HG03097 (cell line): ENCODE data around the gene CADM2.
"Not testable (repeated sequence)": the region's sequence is repeated elsewhere in the genome, so short reads cannot be mapped to it uniquely, and the experiment has no call there.

ENCODE experiments used
- ATAC-seq: cut with Tn5 transposase; IDR thresholded peaks from one replicate; pipeline ENCODE4 v1.9.1; 2021; ENCODE audit not compliant: unreplicated experiment, low FRiP score

Gene CADM2

DNA sequence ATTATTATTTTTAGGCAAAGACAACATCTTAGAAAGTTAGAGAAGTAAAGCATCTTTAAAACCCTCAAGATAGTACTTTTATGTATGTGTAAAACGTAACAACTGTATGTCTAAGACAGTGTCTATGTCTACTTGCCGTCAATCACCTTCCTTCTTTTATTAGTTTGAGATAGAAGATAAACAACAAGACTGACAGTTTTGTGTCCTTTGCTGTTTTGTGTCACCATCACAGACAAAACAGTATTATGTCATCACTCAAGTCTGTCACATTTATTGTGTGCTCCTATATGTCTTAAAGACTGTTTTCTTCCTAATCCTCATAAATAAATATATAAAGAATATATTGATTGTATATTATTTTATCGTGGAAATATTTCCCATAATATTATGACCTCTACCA lies 908.3 kb downstream of the CADM2 start:
- ATAC-seq, result no peak

DNA sequence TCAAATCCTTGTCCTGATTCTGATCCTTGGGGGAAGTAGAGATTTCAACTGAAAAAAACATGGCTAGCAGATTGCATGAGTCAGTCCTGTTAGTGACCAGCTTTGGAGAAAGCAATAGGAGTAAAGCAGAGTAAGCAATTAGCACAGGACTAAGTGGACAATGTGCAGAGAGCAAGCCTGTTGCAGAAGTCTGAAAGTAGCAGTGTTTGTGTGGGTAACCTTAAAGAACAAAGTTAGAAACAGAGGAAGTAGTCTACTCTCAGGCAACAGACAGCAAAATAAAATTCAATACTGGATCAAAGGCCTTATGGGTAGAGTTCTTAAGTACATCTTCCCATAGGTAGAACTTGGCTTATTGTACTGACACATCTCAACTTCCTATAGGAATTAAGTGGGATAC lies 916.8 kb downstream of the CADM2 start:
- ATAC-seq, result no peak

DNA sequence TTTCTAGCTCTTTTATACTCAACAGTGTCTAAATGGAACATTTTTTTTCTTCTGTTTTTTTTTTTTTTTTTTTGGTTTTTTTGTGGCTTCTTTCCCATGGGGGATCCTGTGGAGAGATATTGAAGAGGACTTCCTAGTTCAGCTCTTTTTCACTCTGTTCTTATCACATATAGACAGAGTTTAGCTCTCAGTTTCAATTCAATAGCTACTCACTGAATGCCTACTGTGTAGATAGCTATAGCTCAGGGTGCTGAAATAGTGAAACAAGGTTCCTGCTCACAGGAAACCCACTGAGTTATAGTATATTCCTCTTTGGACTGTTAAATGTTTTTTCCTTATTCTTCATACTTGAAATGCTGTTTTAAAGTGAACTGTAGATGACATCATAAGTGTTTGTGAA lies 918.8 kb downstream of the CADM2 start:
- ATAC-seq, result no peak

DNA sequence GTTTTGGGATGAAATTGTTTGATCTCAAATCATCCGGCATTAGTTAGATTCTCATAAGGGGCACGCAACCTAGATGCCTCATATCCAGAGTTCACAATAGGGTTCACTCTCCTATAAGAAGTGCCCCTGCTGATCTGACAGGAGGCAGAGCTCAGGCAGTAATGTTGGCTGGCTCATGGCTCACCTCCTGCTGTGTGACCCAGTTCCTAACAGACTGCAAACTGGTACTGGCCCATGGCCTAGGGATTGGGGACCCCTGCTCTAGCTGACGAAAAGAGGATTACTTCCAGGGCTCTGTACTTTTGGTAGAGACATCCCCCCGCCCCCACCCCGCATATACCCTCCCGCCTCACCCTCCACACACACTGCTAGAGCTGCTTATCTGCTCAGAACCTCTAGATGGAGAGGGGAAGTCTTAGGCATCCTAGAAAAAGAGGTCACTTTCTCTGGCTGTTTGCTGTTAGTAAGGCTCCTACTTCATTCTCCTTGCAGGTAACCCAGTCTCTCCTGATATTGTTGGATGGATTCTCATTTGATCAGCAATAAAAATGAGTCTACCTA lies 923.1 kb downstream of the CADM2 start:
- ATAC-seq, result no peak

DNA sequence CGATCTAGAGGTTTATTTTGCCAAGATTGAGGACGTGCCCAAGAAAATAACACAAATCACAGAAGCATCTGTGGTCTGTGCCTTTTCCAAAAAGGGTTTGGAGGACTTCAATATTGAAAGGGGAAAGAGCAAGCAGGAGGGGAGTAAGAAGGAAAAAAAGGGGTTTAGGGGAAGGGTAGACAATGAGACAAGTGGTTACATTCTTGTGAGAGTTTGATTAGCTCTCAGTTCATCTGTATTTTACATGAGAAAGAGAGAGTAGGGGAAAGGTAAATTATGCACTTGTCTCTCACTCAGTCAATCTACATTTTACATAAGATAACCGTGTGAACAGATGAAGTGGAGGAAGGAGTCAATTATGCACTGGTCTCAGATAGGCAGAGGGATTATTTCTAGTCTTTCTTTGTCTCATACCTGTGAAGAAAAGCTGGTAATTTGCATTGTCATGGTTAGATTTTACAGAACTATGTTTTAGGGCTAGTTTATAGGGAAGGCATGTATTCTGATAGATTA lies 931.3 kb downstream of the CADM2 start:
- no peak for ATAC-seq

DNA sequence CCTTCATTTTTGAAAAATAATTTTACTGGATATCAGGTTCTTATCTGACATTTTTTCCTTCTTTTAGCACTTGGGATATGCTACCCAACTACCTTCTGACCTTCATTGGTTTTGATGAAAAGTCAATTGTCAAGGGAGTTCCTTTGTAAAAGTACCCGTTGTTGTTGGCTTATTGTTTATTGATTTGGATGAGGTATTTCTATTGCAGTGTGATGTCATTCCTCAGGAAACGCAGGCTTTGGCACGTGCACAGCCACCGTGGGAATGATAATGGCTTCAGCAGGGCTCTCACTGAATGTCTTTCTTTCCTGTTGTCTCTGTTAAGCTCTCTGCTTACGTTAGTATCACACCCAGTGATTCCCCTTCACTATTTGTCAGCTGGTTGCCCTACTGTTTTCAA lies 944.6 kb downstream of the CADM2 start:
- ATAC-seq, result no peak

DNA sequence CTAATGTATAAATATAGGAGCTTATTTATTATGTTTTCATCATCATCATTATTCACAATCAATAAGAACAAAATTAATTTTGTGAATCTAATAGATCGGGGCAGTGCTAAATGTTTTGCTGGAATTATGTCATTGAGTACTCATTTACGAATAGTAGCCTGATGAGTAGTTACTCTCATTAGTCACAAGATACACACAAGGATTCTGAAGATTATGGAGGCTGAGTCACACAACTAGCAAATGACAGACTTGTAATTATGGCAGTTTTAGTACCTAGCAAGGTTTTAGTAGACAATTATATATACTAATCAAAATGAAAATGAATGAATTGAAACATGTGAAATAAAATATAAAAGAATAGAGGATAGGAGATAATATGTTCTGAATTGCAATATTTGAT lies 954.2 kb downstream of the CADM2 start:
- no peak for ATAC-seq

DNA sequence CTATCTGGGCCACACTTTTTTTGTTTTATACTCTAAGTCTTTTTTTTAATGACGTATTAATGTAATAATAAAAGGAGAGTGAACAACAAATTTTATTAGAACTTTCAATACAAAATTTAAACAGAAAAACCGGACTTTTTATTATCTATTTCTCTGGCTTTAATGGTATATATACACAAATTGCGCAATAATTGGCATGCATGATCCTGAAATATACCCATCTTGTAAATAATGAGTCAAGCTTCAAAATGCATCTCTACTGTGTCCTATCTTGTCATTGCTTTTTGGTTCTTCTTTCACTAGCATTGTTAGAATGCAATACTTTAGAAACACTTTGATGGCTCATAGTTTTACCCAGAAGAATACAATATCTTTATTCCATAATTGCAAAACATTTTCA lies 963.6 kb downstream of the CADM2 start:
- ATAC-seq, result no peak

DNA sequence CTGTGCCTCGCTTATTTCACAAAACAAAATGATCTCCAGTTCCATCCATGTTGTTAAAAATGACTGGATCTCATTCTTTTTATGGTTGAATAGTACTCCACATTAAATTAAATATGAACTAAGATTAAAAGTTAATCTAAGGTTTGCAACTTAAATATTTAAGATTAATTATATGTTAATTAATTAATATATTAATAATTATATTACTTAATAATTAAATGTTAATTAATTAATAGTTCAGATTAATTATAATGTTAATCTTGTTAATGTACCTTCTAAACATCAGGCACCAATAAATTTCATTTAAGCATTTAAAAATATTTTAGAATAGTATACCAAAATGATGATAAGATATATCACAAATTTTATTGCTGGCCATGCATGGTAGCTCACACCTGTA lies 971.9 kb downstream of the CADM2 start:
- no peak for ATAC-seq

DNA sequence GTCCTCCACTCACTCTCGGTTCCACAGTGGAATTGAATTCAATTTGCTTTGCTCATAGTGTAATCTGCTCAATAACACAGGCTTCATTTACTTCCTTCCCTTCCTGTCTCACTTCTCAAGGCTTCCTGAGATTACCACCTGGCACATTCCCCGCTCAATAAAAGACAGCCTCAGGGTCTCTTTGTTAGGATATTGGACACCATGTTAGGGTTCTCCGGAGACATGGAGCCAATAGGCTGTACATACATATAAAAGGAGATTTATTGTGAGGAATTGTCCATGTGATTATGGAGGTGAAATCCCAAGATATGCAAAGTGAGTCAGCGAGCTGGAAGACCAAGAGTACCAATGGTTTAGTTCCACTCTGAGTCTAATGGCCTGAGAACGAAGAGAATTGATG lies 974.5 kb downstream of the CADM2 start:
- no peak for ATAC-seq

DNA sequence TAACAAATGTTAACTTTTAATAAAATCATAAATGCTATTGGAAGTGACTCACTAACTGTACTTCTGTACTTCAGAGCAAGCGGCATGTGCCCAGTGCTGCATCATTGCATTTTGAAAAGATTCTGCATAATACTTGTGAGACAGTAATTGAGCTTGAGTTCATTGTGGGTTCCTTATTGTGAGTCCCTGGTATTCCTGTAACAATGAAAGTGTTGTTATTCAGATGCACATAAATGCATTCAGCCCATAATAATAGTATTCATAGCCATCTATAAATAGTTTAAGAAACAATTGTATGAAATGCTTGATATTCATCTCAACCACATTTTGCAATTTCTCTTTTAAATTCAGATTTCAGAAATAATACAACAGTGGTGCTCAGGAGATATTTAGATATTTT lies 976.4 kb downstream of the CADM2 start:
- ATAC-seq, result no peak

DNA sequence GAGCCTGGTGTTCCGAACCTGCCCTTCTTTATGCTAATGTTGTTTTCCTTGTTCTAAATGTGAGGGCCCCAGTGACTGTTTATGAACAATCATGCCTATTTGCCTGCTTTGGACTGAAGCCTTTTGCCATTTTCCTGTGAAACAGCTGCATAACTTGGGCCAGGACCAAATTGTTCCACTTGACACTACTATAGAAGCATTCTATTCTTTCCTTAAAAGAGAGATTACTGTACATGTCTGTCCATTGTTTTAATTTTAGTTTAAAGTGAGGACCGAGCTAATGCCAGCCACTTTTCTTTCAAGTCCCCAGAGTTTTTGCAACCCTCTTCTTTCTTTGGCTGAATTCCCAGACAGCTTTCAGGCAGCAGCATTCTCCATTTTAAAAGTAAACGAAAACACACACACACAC lies 980.3 kb downstream of the CADM2 start:
- ATAC-seq, result no peak

DNA sequence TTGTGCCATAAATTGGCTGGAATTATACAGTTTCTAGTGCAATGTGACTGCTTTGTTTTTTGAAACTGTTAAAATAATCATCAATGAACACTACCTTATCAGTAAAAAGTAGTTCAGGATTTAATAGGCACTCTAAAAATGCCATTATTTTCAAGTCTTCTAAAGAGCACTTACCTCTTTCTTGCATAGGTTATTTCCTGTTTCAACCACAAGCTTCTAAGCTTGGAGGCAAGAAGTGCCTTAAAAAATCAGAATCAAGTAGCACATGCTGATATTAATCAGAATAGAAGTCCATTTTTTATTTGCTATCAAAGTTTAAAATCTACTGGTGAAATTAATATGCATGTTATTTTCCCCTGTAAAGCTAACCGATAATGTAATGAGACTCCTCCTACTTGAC lies 991.6 kb downstream of the CADM2 start:
- ATAC-seq, result no peak

DNA sequence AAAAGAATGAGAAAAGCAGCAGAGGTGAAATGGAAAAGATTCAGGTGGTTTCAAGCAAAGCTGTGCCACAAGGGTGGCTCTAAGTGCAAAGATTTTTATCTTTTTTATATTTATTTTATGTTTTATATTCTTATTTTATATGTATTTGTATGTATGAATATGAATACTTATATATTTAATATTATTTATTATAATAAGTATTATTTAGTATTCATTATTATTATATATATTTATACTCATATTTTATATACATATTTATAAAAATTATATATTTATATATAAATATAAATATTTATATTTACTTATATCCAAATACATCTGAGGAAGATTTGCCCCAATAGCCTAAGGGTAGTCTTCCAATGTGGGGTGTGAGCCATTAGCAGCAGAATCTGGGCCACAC lies 1002.0 kb downstream of the CADM2 start:
- ATAC-seq, result no peak

DNA sequence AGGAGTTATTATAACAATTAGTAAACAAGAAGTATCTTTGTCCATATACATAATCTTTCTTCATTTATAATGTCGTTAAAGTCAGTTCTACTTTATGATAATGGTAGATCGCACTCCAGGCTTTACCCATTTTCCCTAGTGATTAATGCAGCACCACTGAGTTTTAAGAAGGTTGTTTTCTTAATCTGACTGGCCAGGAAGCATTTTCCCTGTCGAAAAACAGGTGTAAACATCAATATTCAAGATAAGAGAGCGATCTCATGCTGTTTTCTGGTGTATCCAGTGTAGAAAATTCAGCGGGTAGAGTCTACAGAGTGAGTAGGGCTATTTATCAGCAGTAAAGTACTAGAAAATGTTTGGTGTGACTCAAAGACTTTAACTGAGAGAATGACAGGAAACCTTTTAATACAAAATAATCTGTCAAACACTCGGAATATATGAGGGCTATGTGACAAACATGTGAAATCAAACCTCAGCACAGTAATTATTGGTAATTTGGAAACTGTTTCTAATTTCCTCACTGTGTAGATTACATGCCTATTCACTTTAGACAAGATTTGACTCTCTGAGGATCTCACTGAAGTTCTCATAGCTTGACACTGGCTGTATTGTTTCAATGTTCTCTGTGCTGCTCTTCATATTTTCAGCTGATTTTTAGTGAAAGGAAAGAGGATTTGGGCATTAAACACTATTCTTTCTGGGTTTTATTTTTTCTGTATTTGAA lies 1019.0 kb downstream of the CADM2 start:
- no peak for ATAC-seq

DNA sequence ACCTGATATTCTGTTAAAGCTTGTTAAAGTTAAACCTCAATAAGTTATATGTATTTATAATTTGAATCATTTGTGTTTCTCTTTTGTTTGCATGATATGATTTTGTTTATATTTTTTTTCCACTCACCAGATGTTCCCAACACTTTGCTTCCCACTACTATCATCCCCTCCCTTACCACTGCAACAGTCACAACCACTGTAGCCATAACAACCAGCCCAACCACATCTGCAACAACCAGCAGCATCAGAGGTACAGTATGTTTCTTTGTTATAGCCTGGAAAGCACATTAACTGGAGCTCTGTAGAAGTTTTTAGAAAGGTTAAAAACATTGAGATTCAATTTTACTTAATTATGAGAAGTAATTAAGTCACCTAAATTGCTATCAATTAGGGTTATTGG lies 1020.2 kb downstream of the CADM2 start:
- no peak for ATAC-seq

DNA sequence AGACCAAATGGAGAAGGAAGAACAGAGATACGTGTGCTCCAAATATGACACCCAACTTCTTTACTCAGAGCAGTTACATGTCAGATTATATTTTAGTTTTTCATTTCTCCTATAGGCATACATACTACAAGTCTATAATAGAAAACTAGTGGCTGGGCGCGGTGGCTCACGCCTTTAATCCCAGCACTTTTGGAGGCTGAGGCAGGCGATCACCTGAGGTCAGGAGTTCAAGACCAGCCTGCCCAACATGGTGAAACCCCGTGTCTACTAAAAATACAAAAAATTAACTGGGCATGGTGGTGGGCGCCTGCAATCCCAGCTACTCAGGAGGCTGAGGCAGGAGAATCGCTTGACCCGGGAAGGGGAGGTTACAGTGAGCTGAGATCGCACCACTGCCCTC lies 1030.8 kb downstream of the CADM2 start:
- not testable (repeated sequence) for ATAC-seq

DNA sequence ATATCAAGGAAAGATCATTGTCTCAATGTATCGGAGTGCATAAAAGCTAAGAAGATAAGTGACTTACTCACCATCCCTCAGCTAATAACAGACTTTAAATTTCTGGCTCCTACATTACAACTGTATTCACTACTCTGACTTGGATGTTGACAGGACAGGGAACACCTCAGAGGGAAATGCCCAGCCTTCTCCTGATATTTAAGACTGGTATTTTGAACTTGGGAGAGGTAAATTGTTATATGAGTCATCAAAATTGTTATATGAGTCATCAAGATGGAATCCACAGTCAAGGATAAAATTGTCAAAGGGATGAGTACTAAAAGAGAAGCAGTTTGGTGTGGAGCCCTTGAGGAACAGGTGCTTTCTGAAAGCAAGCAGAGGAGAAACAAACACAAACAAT lies 1070.8 kb downstream of the CADM2 start:
- no peak for ATAC-seq

DNA sequence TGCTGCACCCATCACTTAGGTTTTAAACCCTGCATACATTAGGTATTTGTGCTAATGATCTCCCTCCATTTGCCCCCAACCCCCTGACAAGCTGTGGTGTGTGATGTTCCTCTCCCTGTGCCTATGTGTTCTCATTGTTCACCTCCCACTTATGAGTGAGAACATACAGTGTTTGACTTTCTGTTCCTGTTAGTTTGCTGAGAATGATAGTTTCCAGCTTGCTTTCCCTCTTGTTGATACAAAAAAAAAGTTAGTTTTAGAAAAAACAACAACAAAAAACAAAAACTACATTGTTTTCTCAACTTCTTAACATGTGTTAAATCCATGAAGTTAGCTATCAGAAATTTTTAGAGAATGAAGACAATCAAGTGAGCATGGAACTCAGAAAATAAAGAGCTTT lies 1079.1 kb downstream of the CADM2 start:
- ATAC-seq, result no peak

DNA sequence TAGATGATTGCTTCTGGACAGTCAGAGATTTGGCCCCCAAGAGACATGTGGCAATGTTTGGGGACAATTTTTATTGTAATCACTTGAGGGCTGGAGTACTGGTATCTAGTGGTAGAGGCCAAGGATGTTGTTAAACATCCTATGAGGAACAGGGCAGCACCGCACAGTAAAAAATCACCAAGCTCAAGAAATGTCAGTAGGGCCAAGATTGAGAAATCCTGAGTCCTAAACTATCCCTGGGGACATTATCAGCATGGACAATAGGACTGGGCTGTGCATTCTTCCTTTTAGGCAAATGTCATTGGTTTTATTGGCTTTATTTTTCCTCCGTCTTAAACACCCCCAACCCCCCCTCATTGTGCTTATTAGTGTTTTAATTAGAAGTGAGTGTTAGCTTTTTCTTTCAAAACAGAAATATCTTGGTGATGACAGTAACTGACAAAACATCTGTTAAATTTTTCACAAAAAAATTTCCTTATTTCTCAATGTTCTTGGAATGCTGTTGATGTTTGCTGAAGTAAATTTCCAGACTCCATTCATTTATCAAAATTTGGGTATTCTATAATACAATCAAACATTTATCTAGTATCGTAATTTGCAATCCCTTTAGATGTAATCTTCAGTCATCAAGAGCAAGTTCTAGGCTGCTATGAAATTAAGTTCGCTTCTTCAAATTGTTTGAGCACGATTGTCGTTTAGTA lies 1087.8 kb downstream of the CADM2 start:
- ATAC-seq, result no peak

DNA sequence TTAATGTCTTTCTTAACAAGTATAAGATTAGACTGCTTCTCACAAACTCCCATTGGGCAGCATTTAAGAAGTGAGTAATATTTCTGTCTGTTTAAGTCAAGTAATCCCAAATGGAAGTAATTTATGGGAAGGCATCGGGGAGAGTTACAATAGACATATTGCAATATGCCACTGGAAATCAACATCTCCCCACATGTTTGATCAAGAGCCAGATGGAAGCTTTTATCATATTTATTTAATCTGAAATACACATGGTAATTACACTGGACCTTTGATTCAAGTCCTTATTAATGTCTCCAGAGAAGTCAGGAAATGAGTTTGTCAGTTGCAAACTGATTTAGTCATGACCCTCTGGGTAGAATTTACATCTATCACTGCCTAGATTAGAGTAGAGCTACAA lies 1088.4 kb downstream of the CADM2 start:
- ATAC-seq, result no peak

DNA sequence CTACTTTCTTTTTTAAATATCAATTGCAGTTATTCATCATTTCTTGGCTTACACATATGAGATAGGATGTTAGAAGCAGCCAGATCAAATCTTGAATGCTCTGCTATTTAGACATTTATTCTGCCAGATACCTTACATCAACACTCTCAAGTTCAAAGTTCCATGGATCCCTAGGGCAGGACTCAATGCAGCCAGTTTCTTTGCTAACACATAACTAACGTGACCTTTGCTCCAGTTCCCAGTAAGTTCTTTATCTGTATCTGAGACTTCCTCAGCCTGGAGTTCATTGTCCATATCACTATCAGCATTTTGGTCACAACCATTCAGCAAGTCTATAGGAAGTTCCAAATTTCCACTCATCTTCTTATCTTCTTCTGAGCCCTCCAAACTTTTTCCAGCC lies 1092.3 kb downstream of the CADM2 start:
- no peak for ATAC-seq
